Heart left ventricle (tissue), 16 donors: Measurements from ENCODE around the gene GABRB1. TPM values are rescaled to one million over a fixed set of nuclear protein-coding genes. Genes with fewer than 3 reads are reported as not detected.

Source experiments
- ATAC-seq, 4 donors: fragments of 200-7000 bp; cut with Tn5 transposase; one replicate each; pipeline ENCODE4 v1.9.1; 2020 to 2022; ENCODE audit warnings: moderate library complexity in 4 of 4, mild to moderate bottlenecking in 3 of 4, moderate number of reproducible peaks in 1 of 4
- DNase-seq, 5 donors: peaks; one replicate each; pipeline ENCODE4 v3.0.0-alpha.2; 2020
- H3K27ac ChIP-seq, 12 donors: fragments of 200-600 bp; sonication (generic) in 4 of 12; one replicate each; pipeline versions ENCODE4 v1.5.0 to v1.8.0; 2016 to 2022; ENCODE audit warnings: mild to moderate bottlenecking in 2 of 12
- H3K27me3 ChIP-seq, 9 donors: fragments of 200-600 bp; sonication (generic) in 2 of 9; one replicate each; pipeline versions ENCODE4 v1.5.1 to v1.8.0; 2016 to 2022; ENCODE audit warnings: mild to moderate bottlenecking in 3 of 9
- H3K36me3 ChIP-seq, 9 donors: fragments of 200-600 bp; sonication (generic) in 2 of 9; one replicate each; pipeline versions ENCODE4 v1.5.0 to v1.8.0; 2018 to 2022; ENCODE audit warnings: mild to moderate bottlenecking in 2 of 9
- H3K4me1 ChIP-seq, 12 donors: fragments of 200-600 bp; sonication (generic) in 4 of 12; one replicate each; pipeline versions ENCODE4 v1.5.0 to v1.8.0; 2016 to 2022; ENCODE audit warnings: mild to moderate bottlenecking in 3 of 12
- H3K4me3 ChIP-seq, 12 donors: fragments of 200-600 bp; sonication (generic) in 4 of 12; one replicate each; pipeline versions ENCODE4 v1.5.0 to v1.8.0; 2017 to 2022; ENCODE audit warnings: mild to moderate bottlenecking in 9 of 12, moderate library complexity in 4 of 12
- H3K9me3 ChIP-seq, 12 donors: fragments of 200-600 bp; sonication (generic) in 4 of 12; one replicate each; pipeline versions ENCODE4 v1.5.0 to v1.8.0; 2016 to 2022; ENCODE audit warnings: mild to moderate bottlenecking in 1 of 12
- CTCF ChIP-seq, 12 donors: fragments of 200-600 bp; sonication (generic) in 4 of 12; IDR thresholded peaks; one replicate each; pipeline versions ENCODE4 v1.5.0 to v1.8.0; 2018 to 2022; ENCODE audit warnings: antibody characterized with exemption in 12 of 12, mild to moderate bottlenecking in 5 of 12
- POLR2A ChIP-seq, 2 donors: fragments of 450-650 bp; IDR thresholded peaks; one replicate each; pipeline ENCODE4 v1.6.1; 2017; ENCODE audit warnings: antibody characterized with exemption in 2 of 2, mild to moderate bottlenecking in 2 of 2, moderate library complexity in 2 of 2
- WGBS, 4 donors: extraction: QIAGEN DNeasy Blood & Tissue Kit in 2 of 4; methylation state at CpG; one replicate each; pipeline versions ENCODE4 v1.1.5 to v1.1.7; 2013 to 2018; 5-methylcytosine and 5-hydroxymethylcytosine counted together
- intact Hi-C, 10 donors: fragments of 100-400 bp; cut with DNase I; formaldehyde crosslinking; loops; one replicate each; pipeline versions ENCODE4 v1.11.1 to v1.14.2; 2022
- polyA plus RNA-seq, 2 donors: library from polyadenylated mRNA; stranded (reverse); fragments of 200-250 nt; gene quantifications; one replicate each; pipeline ENCODE4 v1.2.3, GENCODE V29; 2013
- total RNA-seq, 9 donors: library from RNA; depleted of rRNA in 2 of 9; stranded (reverse); fragments of >200 nt in 2 of 9; fragmentation: NEBNext Ultra II Directional in 3 of 9; extraction: Animal tissue kit (Norgen Biotek cat#: 25700) in 3 of 9; gene quantifications; one replicate each; pipeline versions ENCODE4 v1.1.0 to v1.2.4, GENCODE V29; 2016 to 2023
- donor health status: ischemic (EF 13 %, LVEDD 7.1; RV severe dilation, severe dysfunction).
- donor health status: healthy with polysubstance abuse.
- donor health status: DM: no; HTN: yes; CAD: no.
- donor health status: DM: no; HTN: no; CAD: no.
- donor health status: ischemic (EF 25% LVEDD 6.9; RV normal size, moderate dysfunction).
- donor health status: ischemic (EF 25% LVEDD 5.7; RV mildly dilated, moderate dysfunction).
- donor health status: healthy.
- donor health status: DM: yes; HTN: yes; CAD: no.
- donor health status: ischemic (EF 35%, LVEDD 5.7; RV mildly dilated, moderate dysfunction).
- donor health status: nonischemic (EF 11% LVEDD 7.7; RV severe dilation, severe dysfunction).
- donor health status: DM: yes; HTN: yes; CAD: no.
- donor health status: PGD.
- donor health status: ischemic (EF 29% LVEDD 5.4; RV normal size, mild dysfunction).
- donor health status: nonischemic (EF 23%, LVEDD 6.1; RV moderate dilation, normal function).

Gene GABRB1
- total and polyA plus RNA-seq, 11 donors = 1.0 to 13.6 (median 4.5) TPM

- intact Hi-C loops = no loop called here
- Histone ChIP-seq H3K27me3 (peaks cover 0 to 4% (median 0%) of the 10 kb centered on the region in 9 donors), H3K9me3 (no peaks in the 10 kb centered on the region), H3K36me3 (no peaks in the 10 kb centered on the region), H3K4me1 (no peaks in the 10 kb centered on the region), H3K4me3 (no peak overlapping the region), H3K27ac (no peak overlapping the region)
- WGBS, 4 donors = 84 to 96% (median 86%) methylated on average over 4 of the region's 4 CpGs
- DNase-seq (no peak), ATAC-seq (no peak)
- TF ChIP-seq POLR2A (IDR thresholded peaks at IDR 0.05) = no peak
- no peak for TF ChIP-seq CTCF (IDR thresholded peaks at IDR 0.05)
Measured at GRCh38 chr4:47349326-47349725, 318.0 kb downstream of the GABRB1 start.

- H3K27ac ChIP-seq = no peak overlapping the region
- H3K9me3 ChIP-seq = no peaks in the 10 kb centered on the region
- no peak for TF ChIP-seq POLR2A (IDR thresholded peaks at IDR 0.05)
- TF ChIP-seq CTCF (IDR thresholded peaks at IDR 0.05) = no peak
- no peaks in the 10 kb centered on the region for H3K36me3 ChIP-seq
- ATAC-seq = no peak
- no peak for DNase-seq
- H3K4me3 ChIP-seq = no peak overlapping the region
- H3K27me3 ChIP-seq = no peaks in the 10 kb centered on the region
- H3K4me1 ChIP-seq = no peaks in the 10 kb centered on the region
- WGBS, 4 donors = 74 to 100% (median 97%) methylated on average over 1 of the region's 1 CpG
- intact Hi-C loops = no loop called here
Measured at GRCh38 chr4:47355568-47355967, 324.2 kb downstream of the GABRB1 start.

GRCh38 chr4:47359891-47360290 is 328.5 kb downstream of the GABRB1 start:
- 52 to 60% (median 55%) methylated on average over 4 of the region's 4 CpGs for WGBS, 4 donors
- H3K4me3 ChIP-seq = no peak overlapping the region
- intact Hi-C loops = no loop called here
- TF ChIP-seq POLR2A (IDR thresholded peaks at IDR 0.05) (no peak), CTCF (IDR thresholded peaks at IDR 0.05) (no peak)
- H3K4me1 ChIP-seq = no peaks in the 10 kb centered on the region
- DNase-seq (no peak), ATAC-seq (no peak)
- H3K27me3 ChIP-seq = no peaks in the 10 kb centered on the region
- no peak overlapping the region for H3K27ac ChIP-seq
- no peaks in the 10 kb centered on the region for H3K9me3 ChIP-seq
- H3K36me3 ChIP-seq = no peaks in the 10 kb centered on the region

- no peak overlapping the region for H3K4me3 ChIP-seq
- H3K36me3 ChIP-seq = no peaks in the 10 kb centered on the region
- ATAC-seq = no peak
- DNase-seq = no peak
- H3K4me1 ChIP-seq = no peaks in the 10 kb centered on the region
- intact Hi-C loops = no loop called here
- H3K27ac ChIP-seq = no peak overlapping the region
- WGBS, 4 donors = 64 to 81% (median 68%) methylated on average over 2 of the region's 2 CpGs
- H3K27me3 ChIP-seq = no peaks in the 10 kb centered on the region
- H3K9me3 ChIP-seq = no peaks in the 10 kb centered on the region
- TF ChIP-seq CTCF (IDR thresholded peaks at IDR 0.05) = no peak
- TF ChIP-seq POLR2A (IDR thresholded peaks at IDR 0.05) = no peak
Measured at GRCh38 chr4:47367761-47368160, 336.4 kb downstream of the GABRB1 start.
